Progenitor cell of endocrine pancreas (in vitro differentiated cells): ENCODE data around the gene PTPRK. TPM values are rescaled to one million over a fixed set of nuclear protein-coding genes. Genes with fewer than 3 reads are reported as not detected.

Experiments
- DNase-seq: peaks from one replicate; pipeline ENCODE4 v3.0.0; 2021; ENCODE audit warnings: low spot score; ENCODE audit not compliant: unreplicated experiment
- H3K27ac Mint-ChIP-seq: 2 replicates; pipeline ENCODE4 v1.8.0; 2021; ENCODE audit warnings: mild to moderate bottlenecking, moderate library complexity, mixed read lengths
- H3K27me3 Mint-ChIP-seq: 2 replicates; pipeline ENCODE4 v1.8.0; 2021; ENCODE audit warnings: mixed read lengths
- H3K36me3 Mint-ChIP-seq: 2 replicates; pipeline ENCODE4 v1.8.0; 2022; ENCODE audit warnings: mixed read lengths; ENCODE audit not compliant: insufficient read depth
- H3K4me1 Mint-ChIP-seq: 2 replicates; pipeline ENCODE4 v1.8.0; 2021; ENCODE audit warnings: low read depth, mixed read lengths
- H3K4me3 Mint-ChIP-seq: 2 replicates; pipeline ENCODE4 v1.8.0; 2021; ENCODE audit warnings: low read depth, mild to moderate bottlenecking, moderate library complexity, mixed read lengths
- H3K9me3 Mint-ChIP-seq: 2 replicates; pipeline ENCODE4 v1.8.0; 2021; ENCODE audit warnings: low read depth, mixed read lengths
- CTCF ChIP-seq: fragments of 200-600 bp; sonication (generic); IDR thresholded peaks from one replicate; pipeline ENCODE4 v1.5.0; 2021; ENCODE audit warnings: antibody characterized with exemption, mild to moderate bottlenecking; ENCODE audit not compliant: unreplicated experiment
- total RNA-seq: library from RNA; stranded (reverse); gene quantifications from 2 replicates; pipeline ENCODE4 v1.2.1, GENCODE V29; 2021

The PTPRK gene
- total RNA-seq, 1 donor from 2014 or later = 86.2 TPM

GRCh38 chr6:128509709-128510108, 10.7 kb downstream of the PTPRK start:
- H3K27me3 Mint-ChIP-seq = no peaks in the 10 kb centered on the region
- no peak for TF ChIP-seq CTCF
- H3K4me1 Mint-ChIP-seq = peaks cover 53% of the 10 kb centered on the region
- H3K4me3 Mint-ChIP-seq = no peak overlapping the region
- no peak for DNase-seq
- H3K36me3 Mint-ChIP-seq = no peaks in the 10 kb centered on the region
- H3K27ac Mint-ChIP-seq = no peak overlapping the region
- H3K9me3 Mint-ChIP-seq = no peaks in the 10 kb centered on the region

GRCh38 chr6:128508588-128509296, 11.7 kb downstream of the PTPRK start:
- DNase-seq = no peak
- no peaks in the 10 kb centered on the region for H3K9me3 Mint-ChIP-seq
- H3K27me3 Mint-ChIP-seq = no peaks in the 10 kb centered on the region
- H3K4me3 Mint-ChIP-seq = no peak overlapping the region
- no peak for TF ChIP-seq CTCF
- H3K36me3 Mint-ChIP-seq = no peaks in the 10 kb centered on the region
- peaks cover 56% of the 10 kb centered on the region for H3K4me1 Mint-ChIP-seq
- no peak overlapping the region for H3K27ac Mint-ChIP-seq

- Mint-ChIP-seq H3K4me1 (peaks cover 53% of the 10 kb centered on the region), H3K4me3 (no peak overlapping the region), H3K9me3 (no peaks in the 10 kb centered on the region), H3K36me3 (no peaks in the 10 kb centered on the region), H3K27ac (peak overlapping the region; percentile 45), H3K27me3 (no peaks in the 10 kb centered on the region)
- TF ChIP-seq CTCF = no peak
- DNase-seq = no peak
These were observed 12.8 kb downstream of the PTPRK start for GRCh38 chr6:128507337-128508310.

GRCh38 chr6:128505603-128506002, 14.8 kb downstream of the PTPRK start:
- H3K36me3 Mint-ChIP-seq = no peaks in the 10 kb centered on the region
- TF ChIP-seq CTCF = no peak
- no peak overlapping the region for H3K27ac Mint-ChIP-seq
- H3K27me3 Mint-ChIP-seq = no peaks in the 10 kb centered on the region
- no peak overlapping the region for H3K4me3 Mint-ChIP-seq
- peaks cover 41% of the 10 kb centered on the region for H3K4me1 Mint-ChIP-seq
- DNase-seq = no peak
- no peaks in the 10 kb centered on the region for H3K9me3 Mint-ChIP-seq

- Mint-ChIP-seq H3K4me3 (no peak overlapping the region), H3K27me3 (no peaks in the 10 kb centered on the region), H3K9me3 (no peaks in the 10 kb centered on the region), H3K27ac (no peak overlapping the region), H3K36me3 (no peaks in the 10 kb centered on the region), H3K4me1 (peaks cover 35% of the 10 kb centered on the region)
- TF ChIP-seq CTCF = no peak
- no peak for DNase-seq
These were observed 16.3 kb downstream of the PTPRK start for GRCh38 chr6:128504003-128504654.
